HCT116 (cell line): ENCODE data around the gene ZFHX3. TPM values are rescaled to one million over a fixed set of nuclear protein-coding genes. Genes with fewer than 3 reads are reported as not detected.

Experiments
- ATAC-seq: fragments of 200-7000 bp; cut with Tn5 transposase; 2 replicates; pipeline ENCODE4 v1.9.1; 2020; ENCODE audit warnings: mild to moderate bottlenecking, moderate library complexity
- BruUV-seq: library from RNA; stranded (reverse); fragments of 400-500 nt; replicated peaks from 2 replicates; lab custom pipeline; 2021; lab: Mats Ljungman, UMichigan
- CTCF ChIA-PET: fragments of 300-600 bp; sonication (Branson Sonifier 250); formaldehyde crosslinking; loops from one replicate; lab custom pipeline; 2021; ENCODE audit warnings: antibody characterized with exemption; lab: Charles Lee
- POLR2A ChIA-PET: fragments of 300-600, 350-600 bp; sonication (Branson Sonifier 250); formaldehyde crosslinking; loops from one replicate; lab custom pipeline; 2021; ENCODE audit warnings: antibody characterized with exemption; lab: Charles Lee
- RAD21 ChIA-PET, 2 experiments: fragments of 300-600 bp; sonication (Branson Sonifier 250); formaldehyde crosslinking; loops; one replicate each; lab custom pipeline; 2023; ENCODE audit warnings: low total read pairs in 2 of 2; ENCODE audit not compliant: uncharacterized antibody in 2 of 2, unreplicated experiment in 2 of 2, low non-redundant PET in 1 of 2; lab: Charles Lee
- DNase-seq: peaks from one replicate; pipeline ENCODE4 v3.0.0-alpha.2; 2010; ENCODE audit warnings: low read depth, low spot score
- H2AFZ ChIP-seq: fragments of 200-600 bp; shearing (Covaris generic), sonication (generic); 2 replicates; pipeline ENCODE4 v1.6.1; 2017; ENCODE audit warnings: low read depth, mixed run types, mixed read lengths, antibody characterized with exemption, low read length; ENCODE audit not compliant: poor library complexity, severe bottlenecking
- H3K27ac ChIP-seq: 2 replicates; pipeline ENCODE4 v1.5.1; 2012; ENCODE audit warnings: low read depth, low read length
- H3K27me3 ChIP-seq: fragments of 200-600 bp; sonication (generic); 2 replicates; pipeline ENCODE4 v1.6.1; 2016; ENCODE audit warnings: mixed run types, low read length, mixed read lengths; ENCODE audit not compliant: insufficient read depth
- H3K36me3 ChIP-seq, 2 experiments: fragments of 200-500 bp in 1 of 2; fragments of 200-600 bp in 1 of 2; sonication (Bioruptor generic) in 1 of 2; sonication (generic) in 1 of 2; 2 replicates each; pipeline versions ENCODE4 v1.5.1 to v1.6.1; 2014 to 2016; ENCODE audit warnings: low read length in 2 of 2, inconsistent platforms in 1 of 2, mixed read lengths in 1 of 2, mixed run types in 1 of 2; ENCODE audit not compliant: insufficient read depth in 2 of 2, control insufficient read depth in 1 of 2
- H3K4me1 ChIP-seq, 2 experiments: fragments of 200-600 bp in 1 of 2; sonication (generic) in 1 of 2; 2 replicates each; pipeline versions ENCODE4 v1.5.1 to v1.6.1; 2012 to 2017; ENCODE audit warnings: low read length in 2 of 2, inconsistent platforms in 1 of 2, mild to moderate bottlenecking in 1 of 2, mixed read lengths in 1 of 2, mixed run types in 1 of 2, moderate library complexity in 1 of 2; ENCODE audit not compliant: insufficient read depth in 2 of 2, control insufficient read depth in 1 of 2
- H3K4me2 ChIP-seq: fragments of 200-600 bp; sonication (generic); 2 replicates; pipeline ENCODE4 v1.6.1; 2017; ENCODE audit warnings: mixed run types, low read length, mixed read lengths
- H3K4me3 ChIP-seq, 2 experiments: fragments of 200-600 bp in 1 of 2; sonication (generic) in 1 of 2; replicated peaks in 1 of 2; 2 replicates each; pipeline ENCODE4 v1.5.1; 2011 to 2016; ENCODE audit warnings: low read length in 2 of 2, control low read depth in 1 of 2, low read depth in 1 of 2, mild to moderate bottlenecking in 1 of 2, mixed read lengths in 1 of 2, mixed run types in 1 of 2
- H3K79me2 ChIP-seq: fragments of 200-600 bp; sonication (generic); 2 replicates; pipeline ENCODE4 v1.6.1; 2017; ENCODE audit warnings: mild to moderate bottlenecking, mixed run types, low read length, moderate library complexity, mixed read lengths; ENCODE audit not compliant: insufficient read depth
- H3K9ac ChIP-seq: fragments of 200-600 bp; sonication (generic); 2 replicates; pipeline ENCODE4 v1.6.1; 2016; ENCODE audit warnings: low read length, mixed read lengths
- H3K9me2 ChIP-seq: fragments of 200-600 bp; sonication (generic), shearing (Covaris generic); 2 replicates; pipeline ENCODE4 v1.6.1; 2017; ENCODE audit warnings: mixed run types, mild to moderate bottlenecking, moderate library complexity; ENCODE audit not compliant: insufficient read depth
- H3K9me3 ChIP-seq, 2 experiments: fragments of 200-500 bp in 1 of 2; fragments of 200-600 bp in 1 of 2; sonication (Bioruptor generic) in 1 of 2; sonication (generic) in 1 of 2; 2 replicates each; pipeline ENCODE4 v1.6.1; 2014 to 2017; ENCODE audit warnings: low read length in 2 of 2, mixed read lengths in 2 of 2, inconsistent platforms in 1 of 2, low read depth in 1 of 2, mild to moderate bottlenecking in 1 of 2, mixed run types in 1 of 2, moderate library complexity in 1 of 2; ENCODE audit not compliant: control insufficient read depth in 1 of 2, insufficient read depth in 1 of 2
- H4K20me1 ChIP-seq: fragments of 200-600 bp; sonication (generic), shearing (Covaris generic); 2 replicates; pipeline ENCODE4 v1.6.1; 2017; ENCODE audit warnings: mixed run types, mild to moderate bottlenecking, moderate library complexity; ENCODE audit not compliant: insufficient read depth
- CEBPB ChIP-seq: IDR thresholded peaks from 2 replicates; pipeline ENCODE4 v1.6.1; 2012; ENCODE audit warnings: low read depth
- EGR1 ChIP-seq: IDR thresholded peaks from 2 replicates; pipeline ENCODE4 v1.6.1; 2012; ENCODE audit warnings: low read depth
- EZH2 ChIP-seq: fragments of 200-600 bp; sonication (generic); IDR thresholded peaks from 2 replicates; pipeline ENCODE4 v1.6.1; 2017; ENCODE audit warnings: antibody characterized with exemption, mixed run types
- FOSL1 ChIP-seq: IDR thresholded peaks from 2 replicates; pipeline ENCODE4 v1.6.1; 2012; ENCODE audit warnings: low read depth
- POLR2A ChIP-seq: IDR thresholded peaks from 2 replicates; pipeline ENCODE4 v1.7.0; 2011; ENCODE audit warnings: borderline replicate concordance; ENCODE audit not compliant: insufficient read depth, insufficient read length; ENCODE audit errors: extremely low read depth
- POLR2AphosphoS5 ChIP-seq: IDR thresholded peaks from 2 replicates; pipeline ENCODE4 v1.6.1; 2011; ENCODE audit warnings: mild to moderate bottlenecking, low read depth, low read length, moderate library complexity
- RAD21 ChIP-seq: IDR thresholded peaks from 2 replicates; pipeline ENCODE4 v1.6.1; 2012; ENCODE audit warnings: low read depth, mild to moderate bottlenecking
- SIN3A ChIP-seq: IDR thresholded peaks from 2 replicates; pipeline ENCODE4 v1.6.1; 2012; ENCODE audit warnings: low read depth
- SRF ChIP-seq: IDR thresholded peaks from 2 replicates; pipeline ENCODE4 v1.6.1; 2012; ENCODE audit warnings: low read depth
- YY1 ChIP-seq: IDR thresholded peaks from 2 replicates; pipeline ENCODE4 v1.6.1; 2011; ENCODE audit warnings: low read length, low read depth, moderate library complexity, mild to moderate bottlenecking; ENCODE audit not compliant: insufficient replicate concordance; ENCODE audit errors: extremely low read depth
- ZBTB33 ChIP-seq: IDR thresholded peaks from 2 replicates; pipeline ENCODE4 v1.6.1; 2011; ENCODE audit warnings: mild to moderate bottlenecking, low read length, moderate library complexity; ENCODE audit not compliant: insufficient replicate concordance; ENCODE audit errors: extremely low read depth
- ZFX ChIP-seq: fragments of 450-650 bp; IDR thresholded peaks from 2 replicates; pipeline ENCODE4 v1.6.1; 2017
- ZNF274 ChIP-seq: fragments of 200-500 bp; sonication (Bioruptor generic); IDR thresholded peaks from 2 replicates; pipeline ENCODE4 v1.6.1; 2014; ENCODE audit warnings: mild to moderate bottlenecking, low read depth, low read length, inconsistent platforms
- intact Hi-C: fragments of 100-400 bp; cut with micrococcal nuclease; formaldehyde crosslinking; loops from 2 replicates; pipeline ENCODE4 v1.10.0; 2022
- total RNA-seq: library from RNA; stranded (reverse); gene quantifications from one replicate; pipeline ENCODE4 v1.2.1, GENCODE V29; 2021; ENCODE audit not compliant: unreplicated experiment
- TF ChIP-seq, protein P1 (sequence below): IDR thresholded peaks from 2 replicates; pipeline ENCODE4 v1.6.1; 2012

The ZFHX3 gene
- total RNA-seq, 1 experiment from 2014 or later = 6.3 TPM

DNA sequence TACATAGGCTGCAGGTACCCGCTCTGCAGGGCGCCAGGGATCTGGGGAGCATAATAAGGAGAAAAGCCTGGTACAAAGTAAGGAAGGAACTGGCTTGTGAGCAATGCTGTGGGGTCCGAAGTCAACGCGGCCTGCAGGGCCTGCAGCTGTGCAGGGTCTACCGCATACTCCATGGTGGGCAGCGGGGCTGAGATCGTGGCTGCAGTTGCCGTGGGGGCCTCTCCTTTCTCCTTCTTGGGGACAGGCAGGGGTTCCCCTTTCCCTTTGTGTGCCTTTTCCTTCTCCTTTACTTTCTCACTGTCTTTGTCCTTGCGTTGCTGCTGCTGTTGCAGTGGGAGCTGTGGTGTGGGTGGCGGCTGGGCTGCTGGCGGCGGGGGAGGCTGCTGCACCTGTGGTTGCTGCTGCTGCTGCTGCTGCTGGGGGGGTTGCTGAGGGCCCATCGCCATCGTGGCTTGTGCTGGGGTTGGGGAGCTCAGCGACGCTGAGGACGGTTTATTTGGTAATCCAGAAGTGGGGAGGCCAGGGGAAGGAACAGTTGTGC is 259.6 kb downstream of the ZFHX3 start:
- TF ChIP-seq ZFX (no peak), SIN3A (no peak), EGR1 (no peak), SRF (no peak), EZH2 (no peak), POLR2A (no peak), ZNF274 (no peak), FOSL1 (no peak), RAD21 (no peak), CEBPB (no peak), POLR2AphosphoS5 (no peak), ZBTB33 (no peak), YY1 (no peak)
- TF ChIP-seq, protein P1, sequence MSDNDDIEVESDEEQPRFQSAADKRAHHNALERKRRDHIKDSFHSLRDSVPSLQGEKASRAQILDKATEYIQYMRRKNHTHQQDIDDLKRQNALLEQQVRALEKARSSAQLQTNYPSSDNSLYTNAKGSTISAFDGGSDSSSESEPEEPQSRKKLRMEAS = no peak
- RAD21 ChIA-PET = no interaction called here
- Histone ChIP-seq H4K20me1 (no peaks in the 10 kb centered on the region), H3K27ac (no peak overlapping the region), H3K9ac (no peak overlapping the region), H3K4me2 (no peak overlapping the region), H3K4me1 (no peaks in the 10 kb centered on the region), H2AFZ (no peak overlapping the region), H3K9me2 (no peaks in the 10 kb centered on the region), H3K27me3 (no peaks in the 10 kb centered on the region), H3K36me3 (no peaks in the 10 kb centered on the region), H3K4me3 (no peak overlapping the region), H3K9me3 (no peaks in the 10 kb centered on the region), H3K79me2 (no peaks in the 10 kb centered on the region)
- no TSS peak for BruUV-seq
- ATAC-seq = no peak
- intact Hi-C loops = no loop called here
- POLR2A ChIA-PET = no interaction called here
- CTCF ChIA-PET = no interaction called here
- no peak for DNase-seq
